Posterior vena cava (tissue), 2 donors: ENCODE data around the gene MOB4. TPM values are rescaled to one million over a fixed set of nuclear protein-coding genes. Genes with fewer than 3 reads are reported as not detected.
"Not testable (repeated sequence)": the region's sequence is repeated elsewhere in the genome, so short reads cannot be mapped to it uniquely, and the experiment has no call there.

Source experiments
- DNase-seq: peaks from one replicate; pipeline ENCODE4 v3.0.0-alpha.2; 2020; ENCODE audit warnings: low spot score
- intact Hi-C, 2 donors: fragments of 100-400 bp; cut with DNase I; formaldehyde crosslinking; loops; one replicate each; pipeline versions ENCODE4 v1.14.1 to v1.14.2; 2022 to 2023
- total RNA-seq, 2 donors: library from RNA; stranded (reverse); fragmentation: NEBNext Ultra II Directional; extraction: Animal tissue kit (Norgen Biotek cat#: 25700); gene quantifications; one replicate each; pipeline ENCODE4 v1.2.1, GENCODE V29; 2021
- donor health status: DM: yes; HTN: yes; CAD: no.
- donor health status: DM: yes; HTN: yes; CAD: no.

MOB4 gene
- total RNA-seq, 2 donors from 2014 or later: 35.1 to 55.4 TPM

DNA sequence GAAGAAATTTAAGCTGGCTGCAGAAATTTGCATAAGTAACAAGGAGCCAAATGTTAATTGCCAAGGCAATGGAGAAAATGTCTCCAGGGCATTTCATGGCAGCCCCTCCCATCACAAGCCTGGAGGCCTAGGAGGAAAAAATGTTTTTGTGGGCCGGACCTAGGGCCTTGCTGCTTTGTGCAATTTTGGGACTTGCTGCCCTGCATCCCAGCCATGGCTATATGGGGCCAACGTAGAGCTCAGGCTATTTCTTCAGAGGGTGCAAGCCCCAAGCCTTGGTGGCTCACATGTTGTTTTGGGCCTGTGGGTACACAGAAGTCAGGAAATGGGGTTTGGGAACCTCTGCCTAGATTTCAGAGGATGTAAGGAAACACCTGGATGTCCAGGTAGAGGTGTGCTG lies 57.7 kb downstream of the MOB4 start:
- no peak for DNase-seq
- intact Hi-C loops: no loop called here

DNA sequence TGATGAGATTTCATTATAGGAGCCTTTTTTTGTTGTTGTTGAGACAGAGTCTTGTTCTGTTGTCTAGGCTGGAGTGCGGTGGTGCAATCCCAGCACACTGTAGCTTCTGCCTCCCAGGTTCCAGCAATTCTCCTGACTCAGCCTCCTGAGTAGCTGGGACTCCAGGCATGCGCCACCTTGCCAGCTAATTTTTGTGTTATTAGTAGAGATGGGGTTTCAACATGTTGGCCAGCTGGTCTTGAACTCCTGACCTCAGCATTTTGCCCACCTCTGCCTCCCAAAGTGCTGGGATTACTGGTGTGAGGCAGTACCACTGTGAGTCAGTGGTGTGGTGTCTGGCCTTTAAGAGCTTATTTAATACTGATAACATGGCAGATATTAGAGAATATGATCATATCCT lies 60.1 kb downstream of the MOB4 start:
- DNase-seq: peak; percentile 82
- intact Hi-C loops: no loop called here

DNA sequence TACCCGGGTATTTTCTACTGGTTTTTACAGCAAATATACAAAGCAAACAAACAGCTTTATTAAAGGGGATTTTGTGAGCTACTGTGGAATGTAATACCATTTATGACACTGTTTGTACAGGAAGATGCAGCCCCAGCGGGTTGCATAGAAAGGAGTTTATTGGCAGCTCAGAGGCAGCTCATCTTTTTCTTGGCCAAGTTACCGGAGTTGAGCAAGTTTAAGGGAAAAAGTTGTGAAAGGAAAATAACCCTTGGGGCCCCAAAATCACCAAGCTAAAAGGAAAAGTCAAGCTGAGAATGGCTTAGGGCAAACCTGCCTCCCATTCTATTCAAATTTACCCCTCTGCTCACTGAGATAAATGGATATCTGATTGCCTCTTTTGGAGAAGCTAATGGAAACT lies 60.8 kb downstream of the MOB4 start:
- no peak for DNase-seq
- intact Hi-C loops: no loop called here

DNA sequence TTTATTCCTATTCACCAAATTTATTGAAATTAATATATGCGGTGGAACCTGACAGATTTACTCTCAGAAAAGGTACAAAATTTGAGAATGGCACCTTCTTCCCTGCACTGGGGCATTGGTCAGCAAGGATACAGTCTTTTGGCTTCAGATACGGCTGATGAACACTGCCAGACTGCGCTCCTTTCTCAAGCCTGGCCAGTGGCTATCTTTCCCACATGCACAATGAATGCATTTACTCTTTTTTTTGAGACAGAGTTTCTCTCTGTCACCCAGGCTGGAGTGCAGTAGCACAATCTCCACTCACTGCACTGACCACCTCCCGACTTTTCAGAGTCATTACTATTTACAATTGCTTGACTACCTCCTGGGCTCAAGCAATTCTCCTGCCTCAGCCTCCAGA lies 61.6 kb downstream of the MOB4 start:
- intact Hi-C loops: no loop called here
- no peak for DNase-seq

DNA sequence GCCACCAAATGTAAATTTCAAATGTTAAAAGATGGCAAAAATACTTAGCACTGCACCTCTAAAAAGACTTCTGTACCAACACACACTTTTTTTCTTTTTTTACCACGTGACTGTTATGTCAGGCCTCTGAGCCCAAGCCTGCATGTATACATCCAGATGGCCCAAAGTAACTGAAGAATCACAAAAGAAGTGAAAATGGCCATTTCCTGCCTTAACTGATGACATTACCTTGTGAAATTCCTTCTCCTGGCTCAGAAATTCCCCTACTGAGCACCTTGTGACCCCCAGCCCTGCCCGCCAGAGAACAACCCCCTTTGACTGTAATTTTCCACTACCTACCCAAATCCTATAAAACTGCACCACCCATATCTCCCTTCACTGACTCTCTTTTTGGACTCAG lies 62.4 kb downstream of the MOB4 start:
- intact Hi-C loops, DNase-seq: not testable (repeated sequence)

DNA sequence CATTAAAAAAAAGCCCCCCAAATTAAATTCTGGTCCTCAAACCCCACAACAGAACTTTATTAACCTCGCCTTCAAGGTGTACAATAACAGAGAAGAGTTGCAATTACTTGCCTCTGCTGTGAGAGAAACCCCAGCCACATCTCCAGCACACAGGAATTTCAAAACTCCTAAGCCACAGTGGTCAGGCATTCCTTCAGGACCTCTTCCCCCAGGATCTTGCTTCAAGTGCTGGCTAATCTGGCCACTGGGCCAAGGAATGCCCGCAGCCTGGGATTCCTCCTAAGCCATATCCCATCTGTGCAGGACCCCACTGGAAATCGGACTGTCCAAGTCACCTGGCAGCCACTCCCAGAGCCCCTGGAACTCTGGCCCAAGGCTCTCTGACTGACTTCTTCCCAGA lies 64.3 kb downstream of the MOB4 start:
- DNase-seq, intact Hi-C loops: not testable (repeated sequence)

DNA sequence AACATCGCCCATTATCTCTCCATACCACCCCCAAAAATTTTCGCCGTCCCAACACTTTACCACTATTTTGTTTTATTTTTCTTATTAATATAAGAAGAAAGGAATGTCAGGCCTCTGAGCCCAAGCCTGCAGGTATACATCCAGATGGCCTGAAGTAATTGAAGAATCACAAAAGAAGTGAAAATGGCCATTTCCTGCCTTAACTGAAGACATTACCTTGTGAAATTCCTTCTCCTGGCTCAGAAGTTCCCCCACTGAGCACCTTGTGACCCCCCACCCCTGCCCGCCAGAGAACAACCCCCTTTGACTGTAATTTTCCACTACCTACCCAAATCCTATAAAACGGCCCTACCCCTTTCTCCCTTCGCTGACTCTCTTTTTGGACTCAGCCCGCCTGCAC lies 71.4 kb downstream of the MOB4 start:
- intact Hi-C loops, DNase-seq: not testable (repeated sequence)

DNA sequence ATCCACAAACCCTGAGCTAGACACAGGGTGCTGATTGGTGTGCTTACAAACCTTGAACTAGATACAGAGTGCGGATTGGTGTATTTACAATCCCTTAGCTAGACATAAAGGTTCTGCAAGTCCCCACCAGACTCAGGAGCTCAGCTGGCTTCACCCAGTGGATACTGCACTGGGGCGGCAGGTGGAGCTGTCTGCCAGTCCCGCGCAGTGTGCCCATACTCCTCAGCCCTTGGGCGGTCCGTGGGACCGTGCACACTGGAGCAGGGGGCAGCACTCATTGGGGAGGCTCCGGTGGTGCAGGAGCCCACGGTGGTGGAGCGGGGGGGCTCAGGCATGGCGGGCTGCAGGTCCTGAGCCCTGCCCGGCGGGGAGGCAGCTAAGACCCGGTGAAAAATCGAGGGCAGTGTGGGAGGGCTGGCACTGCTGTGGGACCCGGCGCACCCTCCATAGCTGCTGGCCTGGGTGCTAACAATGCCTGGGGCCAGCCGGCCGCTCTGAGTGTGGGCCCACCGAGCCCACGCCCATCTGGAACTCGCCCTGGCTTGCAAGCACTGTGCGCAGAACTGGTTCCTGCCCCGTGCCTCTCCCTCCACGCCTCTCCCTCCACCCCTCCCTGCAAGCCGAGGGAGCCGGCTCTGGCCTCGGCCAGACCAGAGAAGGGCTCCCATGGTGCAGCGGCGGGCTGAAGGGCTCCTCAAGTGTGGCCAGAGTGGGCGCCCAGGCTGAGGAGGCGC lies 75.6 kb downstream of the MOB4 start:
- DNase-seq: no peak
- intact Hi-C loops: no loop called here

DNA sequence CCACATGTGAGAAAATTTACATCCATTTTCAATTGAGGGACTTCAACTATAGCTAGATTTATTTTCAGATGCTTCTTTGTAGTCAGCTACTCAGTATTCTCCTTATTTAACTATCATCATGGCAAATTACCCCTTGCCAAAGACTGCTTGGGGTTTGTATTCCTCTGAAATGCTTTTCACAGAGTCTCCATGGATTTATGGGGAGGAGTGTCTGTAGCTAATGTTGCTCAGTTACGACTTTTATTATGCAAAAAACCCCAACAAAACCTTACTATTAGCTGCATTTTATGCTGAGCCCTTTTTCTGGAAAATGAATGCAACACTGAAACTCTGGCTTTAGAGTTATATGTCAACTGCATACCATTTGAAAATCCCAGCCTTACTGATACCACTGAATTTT lies 80.9 kb downstream of the MOB4 start:
- no peak for DNase-seq
- intact Hi-C loops: no loop called here

DNA sequence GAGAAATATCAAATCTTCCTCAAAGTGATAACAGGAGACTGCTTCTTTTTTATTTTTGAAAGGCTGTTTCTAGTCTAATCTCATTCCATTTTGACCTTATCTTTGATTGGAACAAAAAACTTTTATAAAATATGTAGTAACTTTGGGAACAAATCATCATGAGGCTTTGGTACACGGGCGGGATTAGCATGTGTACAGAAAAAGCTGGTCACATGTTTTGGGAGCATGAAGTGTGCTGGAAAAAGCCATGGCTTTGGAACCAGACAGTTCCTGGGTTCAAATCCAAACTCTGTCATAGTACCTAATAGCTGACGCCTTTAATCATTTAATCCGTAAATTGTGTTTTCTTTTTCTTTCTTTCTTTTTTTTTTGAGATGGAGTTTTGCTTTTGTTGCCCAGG lies 81.3 kb downstream of the MOB4 start:
- DNase-seq: no peak

DNA sequence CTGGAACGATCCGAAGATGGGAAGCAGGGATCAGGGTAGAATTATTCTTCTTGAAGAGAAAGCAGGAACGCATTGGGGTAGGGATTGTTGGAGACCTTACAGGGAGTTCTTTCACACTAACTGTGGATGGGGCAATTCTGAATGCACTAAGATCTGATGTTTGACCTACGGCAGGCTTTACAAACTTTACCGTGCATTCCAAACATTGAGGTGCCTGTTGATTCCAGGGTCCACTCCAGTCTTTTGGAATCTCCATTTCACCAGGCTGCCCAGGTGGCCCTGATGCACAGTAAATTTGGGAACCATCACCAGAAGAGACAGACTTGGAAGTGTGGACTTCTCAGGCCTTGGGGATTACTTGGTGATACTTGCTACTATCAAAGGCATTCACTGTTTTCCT lies 82.6 kb downstream of the MOB4 start:
- intact Hi-C loops: no loop called here
- no peak for DNase-seq

More for the DNA sequence above, 81.3 kb downstream of the MOB4 start:
- intact Hi-C loops: no loop called here

DNA sequence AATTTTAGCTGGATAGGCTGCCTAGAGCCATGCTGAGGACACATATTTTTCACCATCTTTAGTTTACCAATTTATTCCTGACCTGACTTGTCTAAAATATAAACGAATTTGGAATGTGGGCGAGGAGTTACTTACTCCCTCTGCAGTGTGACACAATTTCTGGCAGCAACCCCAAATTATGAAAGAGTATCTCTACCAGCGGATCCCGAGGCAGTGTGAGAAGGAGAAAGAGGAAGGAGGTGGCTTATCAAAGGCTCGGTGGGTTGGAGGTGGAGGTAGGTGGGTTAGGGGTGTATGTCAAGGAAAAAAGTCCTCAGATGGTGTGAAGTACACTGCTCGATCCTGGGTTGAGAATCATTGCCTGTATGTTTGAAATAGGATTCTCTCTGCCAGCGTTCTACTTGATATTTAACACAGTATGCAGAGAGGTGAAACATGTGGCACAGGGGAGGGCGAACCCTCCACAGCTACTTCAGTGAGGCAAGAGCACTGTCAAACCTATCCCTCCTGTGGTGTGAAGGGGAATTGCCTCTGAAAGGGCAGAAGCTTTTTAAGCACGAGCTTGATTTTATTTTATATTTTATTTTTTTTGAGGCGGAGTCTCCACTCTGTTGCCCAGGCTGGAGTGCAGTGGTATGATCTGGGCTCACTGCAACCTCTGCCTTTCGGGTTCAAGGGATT lies 83.6 kb downstream of the MOB4 start:
- no peak for DNase-seq
- intact Hi-C loops: no loop called here

DNA sequence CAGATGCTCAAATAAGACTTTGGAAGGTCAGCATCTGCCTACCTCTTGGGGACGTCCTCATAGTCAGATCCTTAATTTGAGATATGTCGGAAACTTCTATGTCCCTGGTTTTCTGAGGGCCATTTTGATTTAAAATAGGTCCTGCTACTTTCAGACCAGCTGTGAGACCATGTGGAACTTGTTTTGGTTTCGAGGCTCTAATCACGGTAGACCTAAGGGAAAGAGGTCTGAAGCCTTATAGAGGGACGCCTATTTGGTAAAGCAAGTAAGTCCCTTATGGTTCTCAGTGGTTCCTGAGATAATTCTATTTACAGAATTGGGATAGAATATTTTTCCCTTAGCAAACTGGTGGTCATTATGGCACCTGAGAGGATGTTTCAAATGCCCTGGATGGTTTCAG lies 84.4 kb downstream of the MOB4 start:
- intact Hi-C loops: no loop called here
- DNase-seq: no peak

DNA sequence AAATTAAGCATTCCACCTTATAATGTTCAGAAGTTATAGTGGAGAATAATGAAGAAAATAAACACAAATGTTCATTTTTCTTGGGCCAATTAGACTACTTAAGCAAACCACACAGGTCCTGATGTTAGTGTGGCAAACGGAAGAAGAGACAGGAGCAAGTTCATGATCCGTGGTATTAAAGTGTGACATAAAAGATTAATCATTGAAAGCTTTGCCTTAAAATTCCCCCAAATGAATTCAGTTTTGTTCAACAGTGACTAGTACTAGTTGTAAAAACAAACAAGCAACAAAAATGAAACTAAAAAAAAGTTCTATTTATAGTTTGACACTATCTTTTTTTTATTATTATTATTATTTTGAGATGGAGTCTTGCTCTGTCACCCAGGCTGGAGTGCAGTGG lies 85.9 kb downstream of the MOB4 start:
- intact Hi-C loops: no loop called here

More for the DNA sequence above, 85.9 kb downstream of the MOB4 start:
- no peak for DNase-seq

Other genes with a start within 250 kb of the MOB4 start
- gene ANKRD44, start 205.3 kb upstream of the MOB4 start, total RNA-seq: 10 to 100 TPM; 21.2 to 24.5 TPM
- 100 to 1,000 TPM; 190 to 201 TPM for gene SF3B1, start 81.0 kb upstream of the MOB4 start, total RNA-seq
- gene COQ10B, start 62.5 kb upstream of the MOB4 start, total RNA-seq: 10 to 100 TPM; 29.5 to 42.9 TPM
- 100 to 1,000 TPM; 106 to 131 TPM for gene HSPD1, start 16.2 kb upstream of the MOB4 start, total RNA-seq
- gene HSPE1, start 15.7 kb upstream of the MOB4 start, total RNA-seq: 10 to 100 TPM; 54.5 to 60.5 TPM
- gene RFTN2, start 159.5 kb downstream of the MOB4 start, total RNA-seq: 10 to 100 TPM in 1 of 2 donors, 1 to 10 TPM in 1; 5.4 to 11.4 TPM
- 1 to 10 TPM; 3.4 to 3.5 TPM for gene MARS2, start 189.3 kb downstream of the MOB4 start, total RNA-seq